IMR-90 (cell line): ENCODE measurements around the gene PTPRK. TPM values are rescaled to one million over a fixed set of nuclear protein-coding genes. Genes with fewer than 3 reads are reported as not detected.

Source experiments
- ATAC-seq: fragments of 200-7000 bp; cut with Tn5 transposase; 2 replicates; pipeline ENCODE4 v1.9.1; 2020; ENCODE audit warnings: low read depth, mild to moderate bottlenecking, moderate library complexity
- BruUV-seq: library from RNA; stranded (reverse); fragments of 400-500 nt; replicated peaks from 2 replicates; lab custom pipeline; 2021; lab: Mats Ljungman, UMichigan
- CTCF ChIA-PET: fragments of 300-600 bp; formaldehyde crosslinking; extraction: SDS; loops from one replicate; lab custom pipeline; 2021; ENCODE audit warnings: antibody characterized with exemption; lab: Yijun Ruan, JAX
- POLR2A ChIA-PET: fragments of 300-600 bp; sonication (Branson Sonifier 250); formaldehyde crosslinking; loops from one replicate; lab custom pipeline; 2022; ENCODE audit warnings: antibody characterized with exemption; ENCODE audit not compliant: unreplicated experiment; lab: Charles Lee
- DNase-seq: peaks from one replicate; pipeline ENCODE4 v3.0.0; 2013
- H2AFZ ChIP-seq: replicated peaks from 2 replicates; pipeline ENCODE3; 2013; ENCODE audit warnings: low read length, mild to moderate bottlenecking; ENCODE audit not compliant: poor library complexity
- H2AK5ac ChIP-seq: 2 replicates; pipeline ENCODE4 v1.6.1; 2013; ENCODE audit warnings: low read depth, low read length, inconsistent platforms
- H2AK9ac ChIP-seq: replicated peaks from 2 replicates; pipeline ENCODE3; 2013; ENCODE audit warnings: mild to moderate bottlenecking, low read depth, low read length, moderate library complexity; ENCODE audit not compliant: poor library complexity
- H2BK120ac ChIP-seq: 2 replicates; pipeline ENCODE4 v1.6.1; 2013; ENCODE audit warnings: low read depth, low read length, inconsistent platforms
- H2BK15ac ChIP-seq: 3 replicates; pipeline ENCODE4 v1.6.1; 2013; ENCODE audit warnings: low read depth, low read length, inconsistent platforms
- H2BK20ac ChIP-seq: 2 replicates; pipeline ENCODE4 v1.6.1; 2013; ENCODE audit warnings: low read depth, mild to moderate bottlenecking, inconsistent platforms, low read length, moderate library complexity
- H2BK5ac ChIP-seq: 2 replicates; pipeline ENCODE4 v1.6.1; 2013; ENCODE audit warnings: mild to moderate bottlenecking, low read depth, low read length, inconsistent platforms; ENCODE audit not compliant: poor library complexity, severe bottlenecking
- H3K14ac ChIP-seq: replicated peaks from 2 replicates; pipeline ENCODE4 v1.6.1; 2013; ENCODE audit warnings: low read depth, low read length, inconsistent platforms
- H3K18ac ChIP-seq: 2 replicates; pipeline ENCODE4 v1.6.1; 2013; ENCODE audit warnings: low read depth, low read length, control low read depth
- H3K23ac ChIP-seq: 2 replicates; pipeline ENCODE4 v1.6.1; 2013; ENCODE audit warnings: low read depth, low read length, inconsistent platforms
- H3K27ac ChIP-seq: 2 replicates; pipeline ENCODE4 v1.5.1; 2013; ENCODE audit warnings: mild to moderate bottlenecking, control low read depth, low read length; ENCODE audit not compliant: insufficient read depth
- H3K27me3 ChIP-seq: 2 replicates; pipeline ENCODE4 v1.6.1; 2013; ENCODE audit warnings: low read length; ENCODE audit not compliant: control insufficient read depth, insufficient read depth
- H3K36me3 ChIP-seq: 2 replicates; pipeline ENCODE4 v1.6.1; 2013; ENCODE audit warnings: low read length, mixed read lengths; ENCODE audit not compliant: control insufficient read depth, insufficient read depth
- H3K4ac ChIP-seq: 2 replicates; pipeline ENCODE4 v1.6.1; 2013; ENCODE audit warnings: low read depth, low read length, inconsistent platforms
- H3K4me1 ChIP-seq: 2 replicates; pipeline ENCODE4 v1.6.1; 2013; ENCODE audit warnings: low read length, mixed read lengths; ENCODE audit not compliant: control insufficient read depth, insufficient read depth
- H3K4me2 ChIP-seq: 2 replicates; pipeline ENCODE4 v1.6.1; 2013; ENCODE audit warnings: low read depth, mild to moderate bottlenecking, control low read depth, low read length, moderate library complexity
- H3K4me3 ChIP-seq: 2 replicates; pipeline ENCODE4 v1.5.1; 2013; ENCODE audit warnings: low read depth, mild to moderate bottlenecking, control low read depth, low read length, moderate library complexity; ENCODE audit not compliant: insufficient read depth
- H3K56ac ChIP-seq: 2 replicates; pipeline ENCODE4 v1.6.1; 2013; ENCODE audit warnings: low read length, inconsistent platforms; ENCODE audit not compliant: insufficient read depth; ENCODE audit errors: extremely low read depth
- H3K79me1 ChIP-seq, 2 experiments: 2 replicates each; pipeline ENCODE4 v1.6.1; 2013; ENCODE audit warnings: low read length in 2 of 2, inconsistent platforms in 1 of 2, low read depth in 1 of 2
- H3K9ac ChIP-seq: 2 replicates; pipeline ENCODE4 v1.6.1; 2013; ENCODE audit warnings: low read depth, low read length, control low read depth
- H3K9me1 ChIP-seq: 2 replicates; pipeline ENCODE4 v1.6.1; 2013; ENCODE audit warnings: low read length, inconsistent platforms; ENCODE audit not compliant: insufficient read depth
- H3K9me3 ChIP-seq: 2 replicates; pipeline ENCODE4 v1.6.1; 2013; ENCODE audit warnings: low read length; ENCODE audit not compliant: control insufficient read depth, insufficient read depth
- H4K20me1 ChIP-seq: 2 replicates; pipeline ENCODE4 v1.6.1; 2013; ENCODE audit warnings: low read length, inconsistent platforms; ENCODE audit not compliant: insufficient read depth
- H4K5ac ChIP-seq: 2 replicates; pipeline ENCODE4 v1.6.1; 2013; ENCODE audit warnings: mild to moderate bottlenecking, low read depth, low read length, control low read depth
- H4K8ac ChIP-seq, 2 experiments: 2 replicates each; pipeline ENCODE4 v1.6.1; 2013; ENCODE audit warnings: low read depth in 2 of 2, low read length in 2 of 2, control low read depth in 1 of 2, inconsistent platforms in 1 of 2
- H4K91ac ChIP-seq: 2 replicates; pipeline ENCODE4 v1.6.1; 2013; ENCODE audit warnings: low read depth, low read length, inconsistent platforms; ENCODE audit not compliant: insufficient read depth
- MAFK ChIP-seq: IDR thresholded peaks from 2 replicates; pipeline ENCODE4 v1.6.1; 2012; ENCODE audit warnings: low read depth, low read length, improper control_type of control experiment
- RCOR1 ChIP-seq: IDR thresholded peaks from 2 replicates; pipeline ENCODE4 v1.6.1; 2012; ENCODE audit warnings: mild to moderate bottlenecking, low read length, improper control_type of control experiment; ENCODE audit not compliant: insufficient replicate concordance
- WGBS, 2 experiments: methylation state at CpG; one replicate each; pipeline versions ENCODE4 v1.1.5 to v1.1.7; 2013; ENCODE audit warnings: missing lambda C conversion rate in 2 of 2; ENCODE audit not compliant: insufficient read length in 1 of 2; ENCODE audit errors: extremely low coverage in 2 of 2; 5-methylcytosine and 5-hydroxymethylcytosine counted together
- dilution Hi-C: fragments of 300-500 bp; cut with HindIII; formaldehyde crosslinking; loops from one replicate; pipeline ENCODE4 v1.14.3; 2018; ENCODE audit warnings: low sequenced_read_pairs; ENCODE audit not compliant: unreplicated experiment
- in situ Hi-C: fragments of 300-500 bp; cut with MboI; formaldehyde crosslinking; loops from 3 replicates; pipeline ENCODE4 v1.14.3; 2019; ENCODE audit warnings: low sequenced_read_pairs, inconsistent platforms, mixed read lengths
- intact Hi-C: fragments of 100-400 bp; cut with micrococcal nuclease; formaldehyde crosslinking; loops from 2 replicates; pipeline ENCODE4 v1.10.0; 2022
- polyA plus RNA-seq, 3 experiments: library from polyadenylated mRNA; depleted of rRNA; stranded (reverse); fragments of >200 nt; gene quantifications; 2 replicates each; pipeline ENCODE4 v1.2.3, GENCODE V29; 2012; ENCODE audit warnings: low replicate concordance in 1 of 3
- total RNA-seq: library from RNA; depleted of rRNA; stranded (reverse); fragments of >200 nt; gene quantifications from 2 replicates; pipeline ENCODE4 v1.2.3, GENCODE V29; 2012

The PTPRK gene
- total and polyA plus RNA-seq, 2 of the 4 experiments (the other 2 are of a cell fraction): 18.0 to 80.8 TPM

GRCh38 chr6:128370072-128370471 is 150.3 kb downstream of the PTPRK start:
- Histone ChIP-seq H3K4me2 (0 out of 2 replicates have a peak overlapping the region, but pooled peaks have one; percentile 30), H3K23ac (no peak overlapping the region), H2BK20ac (no peak overlapping the region), H3K18ac (no peak overlapping the region), H2BK5ac (no peak overlapping the region), H3K56ac (no peak overlapping the region), H3K27me3 (no peaks in the 10 kb centered on the region), H2AK5ac (no peak overlapping the region), H4K8ac (no peak overlapping the region), H3K9me3 (peaks cover 1% of the 10 kb centered on the region; the same call in 1 of the 2 replicates), H3K4me1 (no peaks in the 10 kb centered on the region; the same call in 1 of the 2 replicates), H3K9ac (no peak overlapping the region), H3K14ac (no peak overlapping the region), H3K27ac (no peak overlapping the region), H4K5ac (no peak overlapping the region), H3K4me3 (no peak overlapping the region), H2BK120ac (no peak overlapping the region), H4K91ac (no peak overlapping the region), H2AK9ac (no peak overlapping the region), H3K9me1 (peaks cover 3% of the 10 kb centered on the region; the same call in 1 of the 2 replicates), H3K79me1 (peaks cover 18 to 42% of the 10 kb centered on the region in 2 experiments), H3K4ac (no peak overlapping the region), H3K36me3 (peaks cover under 1% of the 10 kb centered on the region; the same call in 1 of the 2 replicates), H4K20me1 (peaks cover 3% of the 10 kb centered on the region; the same call in 1 of the 2 replicates), H2BK15ac (no peak overlapping the region), H2AFZ (no peak overlapping the region)
- intact Hi-C loops (no loop called here), dilution Hi-C loops (no loop called here), in situ Hi-C loops (no loop called here)
- CTCF ChIA-PET: no interaction called here
- DNase-seq (peak; percentile 78), ATAC-seq (peak; percentile 86)
- no TSS peak for BruUV-seq
- WGBS, 2 experiments: no CpG with 5 or more reads among the region's 2 CpGs
- POLR2A ChIA-PET: no interaction called here
- TF ChIP-seq MAFK (no peak), RCOR1 (no peak)
